GM12865 (cell line): ENCODE data around the gene CDH23.
A peak's percentile ranks its signal among the peaks of the same experiment; 100 is the strongest.

Experiments
- DNase-seq: peaks from one replicate; pipeline ENCODE4 v3.0.0; 2010; ENCODE audit warnings: low read depth
- H3K4me3 ChIP-seq: 2 replicates; pipeline ENCODE4 v1.5.1; 2011; ENCODE audit warnings: mild to moderate bottlenecking, low read depth, low read length, control low read depth
- TF ChIP-seq, protein P1 (sequence below): IDR thresholded peaks from 2 replicates; pipeline ENCODE4 v1.5.1; 2011; ENCODE audit warnings: low read length, control low read depth, low read depth, inconsistent platforms; ENCODE audit not compliant: insufficient read depth; ENCODE audit errors: missing control alignments

The CDH23 gene

DNA sequence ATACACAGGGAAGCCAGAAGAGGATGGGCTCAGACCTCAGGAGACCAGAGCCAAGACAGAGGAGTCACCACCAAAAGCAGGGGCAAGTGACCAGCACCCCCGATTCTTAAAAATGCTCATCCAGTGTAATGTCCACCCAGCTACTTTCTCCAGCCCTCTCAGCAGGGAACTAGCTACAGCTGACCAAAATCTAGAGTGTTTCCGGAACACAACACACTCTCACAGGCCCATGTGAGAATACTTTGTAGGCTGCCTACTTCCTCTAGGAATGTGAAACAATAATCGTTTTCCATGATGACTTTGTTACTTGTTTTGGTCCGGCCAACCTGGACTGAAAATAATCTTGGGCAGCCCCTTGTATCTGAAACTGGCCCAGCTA lies 439.9 kb downstream of the CDH23 start:
- TF ChIP-seq, protein P1, sequence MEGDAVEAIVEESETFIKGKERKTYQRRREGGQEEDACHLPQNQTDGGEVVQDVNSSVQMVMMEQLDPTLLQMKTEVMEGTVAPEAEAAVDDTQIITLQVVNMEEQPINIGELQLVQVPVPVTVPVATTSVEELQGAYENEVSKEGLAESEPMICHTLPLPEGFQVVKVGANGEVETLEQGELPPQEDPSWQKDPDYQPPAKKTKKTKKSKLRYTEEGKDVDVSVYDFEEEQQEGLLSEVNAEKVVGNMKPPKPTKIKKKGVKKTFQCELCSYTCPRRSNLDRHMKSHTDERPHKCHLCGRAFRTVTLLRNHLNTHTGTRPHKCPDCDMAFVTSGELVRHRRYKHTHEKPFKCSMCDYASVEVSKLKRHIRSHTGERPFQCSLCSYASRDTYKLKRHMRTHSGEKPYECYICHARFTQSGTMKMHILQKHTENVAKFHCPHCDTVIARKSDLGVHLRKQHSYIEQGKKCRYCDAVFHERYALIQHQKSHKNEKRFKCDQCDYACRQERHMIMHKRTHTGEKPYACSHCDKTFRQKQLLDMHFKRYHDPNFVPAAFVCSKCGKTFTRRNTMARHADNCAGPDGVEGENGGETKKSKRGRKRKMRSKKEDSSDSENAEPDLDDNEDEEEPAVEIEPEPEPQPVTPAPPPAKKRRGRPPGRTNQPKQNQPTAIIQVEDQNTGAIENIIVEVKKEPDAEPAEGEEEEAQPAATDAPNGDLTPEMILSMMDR, result no peak
- peak; percentile 70 for DNase-seq
- H3K4me3 ChIP-seq, result peak overlapping the region; percentile 6; the same call in 1 of the 2 replicates

GRCh38 chr10:71837098-71837827 lies 440.5 kb downstream of the CDH23 start:
- H3K4me3 ChIP-seq, result no peak overlapping the region
- peak; percentile 47 for DNase-seq
- TF ChIP-seq, protein P1, result peak; percentile 28

DNA sequence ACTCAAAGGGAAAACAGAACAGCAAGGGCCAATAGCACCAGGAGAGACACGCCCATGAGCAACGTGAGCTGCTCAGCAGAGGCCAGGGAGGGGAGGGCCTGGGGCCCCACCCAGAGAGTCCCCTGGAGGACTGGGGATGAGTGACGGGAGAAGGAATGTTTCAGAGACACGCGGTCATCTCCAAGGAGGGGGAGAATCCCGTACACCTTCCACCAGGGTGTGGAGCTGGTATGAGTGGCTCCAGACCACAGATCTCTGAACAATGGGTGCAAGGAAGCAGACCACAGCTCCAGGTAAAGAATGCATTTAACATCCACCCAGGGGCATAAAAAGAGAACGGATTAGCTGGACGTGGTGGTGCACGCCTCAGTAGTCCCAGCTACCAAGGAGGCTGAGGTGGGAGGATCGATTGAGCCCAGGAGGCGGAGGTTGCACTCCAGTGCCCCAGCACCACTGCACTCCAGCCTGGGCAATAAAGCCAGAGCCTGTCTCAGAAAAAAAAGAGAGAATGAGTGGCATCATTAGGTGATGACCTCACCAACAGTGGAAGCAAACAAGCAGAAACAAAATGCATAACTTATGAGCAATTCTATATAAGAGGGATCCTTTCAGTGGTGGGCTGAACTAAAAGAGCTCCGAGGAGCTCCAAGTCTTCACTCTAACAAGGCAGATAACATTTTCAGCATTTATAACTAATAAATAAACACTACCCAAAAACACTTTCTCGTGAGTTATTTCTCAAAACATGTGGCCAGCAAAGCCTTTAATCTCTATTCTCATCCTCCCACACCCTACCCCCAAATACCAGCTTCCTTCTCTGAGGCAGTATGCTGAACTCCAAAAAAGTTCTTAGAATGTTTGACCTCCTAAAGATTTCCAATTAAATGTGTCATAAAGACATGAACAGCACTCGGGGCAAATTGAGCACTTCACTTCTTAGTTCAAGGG lies 441.8 kb downstream of the CDH23 start:
- no peak for DNase-seq
- H3K4me3 ChIP-seq, result no peak overlapping the region
- TF ChIP-seq, protein P1, result no peak

DNA sequence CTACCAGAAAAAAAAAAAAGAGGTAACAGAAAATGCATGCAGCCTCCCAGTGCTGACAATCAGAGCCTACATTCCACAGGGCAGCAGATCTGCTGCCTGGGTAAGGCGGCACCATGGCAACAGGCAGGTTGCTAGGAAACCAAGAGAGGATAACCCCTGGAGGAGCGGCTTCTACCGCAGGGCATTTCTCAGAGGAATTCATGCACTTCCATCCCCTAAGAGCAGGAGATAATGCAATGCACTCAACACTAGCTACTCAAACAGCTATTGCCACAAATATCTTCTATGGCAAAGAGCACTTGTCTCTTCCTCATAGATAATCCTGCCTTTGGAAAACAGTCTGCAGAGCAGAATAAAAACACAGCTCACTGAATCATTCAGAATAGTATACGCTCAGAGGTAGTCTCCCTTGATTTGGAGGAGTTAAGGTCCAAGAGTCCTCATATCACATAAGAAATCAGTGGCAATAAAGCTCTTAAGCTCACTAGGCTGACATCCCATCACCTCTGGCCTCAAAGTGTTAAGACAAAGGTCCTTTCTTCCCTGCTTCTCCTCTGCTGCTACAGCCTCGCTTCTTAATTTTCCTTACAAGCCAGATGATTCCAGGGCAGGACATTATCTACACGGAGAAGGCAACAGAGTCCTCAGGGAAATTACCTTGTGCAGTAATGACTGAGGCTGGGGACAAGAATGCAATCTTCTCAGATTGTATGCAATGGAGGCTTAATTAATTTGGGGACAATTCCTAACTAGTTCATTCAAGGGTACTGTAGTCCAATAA lies 443.6 kb downstream of the CDH23 start:
- H3K4me3 ChIP-seq, result no peak overlapping the region
- DNase-seq, result no peak
- TF ChIP-seq, protein P1, result no peak

DNA sequence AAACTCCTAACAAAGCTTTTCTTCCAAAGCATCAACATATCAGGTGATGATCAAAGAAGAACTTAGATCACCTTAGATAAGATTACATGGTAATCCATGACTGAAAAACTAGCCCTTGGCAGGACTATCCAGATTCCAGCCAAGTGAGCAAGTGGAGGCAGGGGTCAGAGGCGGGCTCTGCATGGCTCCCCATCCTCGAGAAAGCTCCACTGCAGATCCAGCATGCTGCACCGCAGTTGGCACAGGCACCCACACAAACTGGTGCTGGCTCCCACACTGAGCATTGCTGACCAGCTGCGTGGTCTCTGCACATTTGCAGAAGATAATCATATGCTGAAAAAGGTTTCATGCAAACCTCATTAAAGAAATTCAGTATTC lies 444.2 kb downstream of the CDH23 start:
- DNase-seq, result no peak
- TF ChIP-seq, protein P1, result no peak
- H3K4me3 ChIP-seq, result no peak overlapping the region

- no peak overlapping the region for H3K4me3 ChIP-seq
- TF ChIP-seq, protein P1, result no peak
- DNase-seq, result no peak
These were observed 445.7 kb downstream of the CDH23 start for GRCh38 chr10:71842422-71842821.
